ENCODE measurements around the gene GDF10. TPM values are rescaled to one million over a fixed set of nuclear protein-coding genes. Genes with fewer than 3 reads are reported as not detected.

The GDF10 gene
- polyA plus RNA-seq, 1 experiment, result not detected

- Histone ChIP-seq H3K36me3 (ENCODE audit: control insufficient read depth, insufficient read depth, low read length) (no peaks in the 10 kb centered on the region), H3K27me3 (ENCODE audit: control insufficient read depth, insufficient read depth, low read length) (peaks cover 6% of the 10 kb centered on the region; the same call in 1 of the 2 replicates), H3K4me3 (ENCODE audit: low read depth, low read length) (no peak overlapping the region)
- POLR2A ChIA-PET, result no interaction called here
- CTCF ChIA-PET, result interaction anchor here (2.3 kb wide), 1 partner anchor 10 kb away, joined by 11 read pairs; no protein-coding TSS in a partner anchor
- DNase-seq (ENCODE audit: low read depth), result no peak
- TF ChIP-seq CTCF (IDR thresholded peaks at IDR 0.05; ENCODE audit: insufficient read depth, low read depth, low read length), result no peak
Observed at GRCh38 chr10:47350671-47351640, 51.0 kb downstream of the GDF10 start.

- ChIA-PET CTCF (interaction anchor here (0.8 to 2.3 kb wide), 5 partner anchors 9 to 359 kb away, joined by 3 to 11 read pairs (median 4); no protein-coding TSS in a partner anchor), POLR2A (no interaction called here)
- Histone ChIP-seq H3K27me3 (ENCODE audit: control insufficient read depth, insufficient read depth, low read length) (peaks cover 6% of the 10 kb centered on the region; the same call in 1 of the 2 replicates), H3K36me3 (ENCODE audit: control insufficient read depth, insufficient read depth, low read length) (no peaks in the 10 kb centered on the region), H3K4me3 (ENCODE audit: low read depth, low read length) (no peak overlapping the region)
- no peak for DNase-seq (ENCODE audit: low read depth)
- TF ChIP-seq CTCF (IDR thresholded peaks at IDR 0.05; ENCODE audit: insufficient read depth, low read depth, low read length), result no peak
Observed at GRCh38 chr10:47351899-47352815, 52.2 kb downstream of the GDF10 start.

- Histone ChIP-seq H3K4me3 (ENCODE audit: low read depth, low read length) (no peak overlapping the region), H3K36me3 (ENCODE audit: control insufficient read depth, insufficient read depth, low read length) (no peaks in the 10 kb centered on the region), H3K27me3 (ENCODE audit: control insufficient read depth, insufficient read depth, low read length) (peaks cover 3% of the 10 kb centered on the region; the same call in 1 of the 2 replicates)
- ChIA-PET POLR2A (no interaction called here), CTCF (interaction anchor here (0.9 to 2.3 kb wide), 7 partner anchors 8 to 329 kb away, joined by 3 to 11 read pairs (median 3); no protein-coding TSS in a partner anchor)
- no peak for TF ChIP-seq CTCF (IDR thresholded peaks at IDR 0.05; ENCODE audit: insufficient read depth, low read depth, low read length)
- no peak for DNase-seq (ENCODE audit: low read depth)
Observed at GRCh38 chr10:47353351-47353750, 53.4 kb downstream of the GDF10 start.

GRCh38 chr10:47354165-47354564 is 54.2 kb downstream of the GDF10 start:
- POLR2A ChIA-PET, result no interaction called here
- H3K27me3 ChIP-seq (ENCODE audit: control insufficient read depth, insufficient read depth, low read length), result peaks cover 3% of the 10 kb centered on the region; the same call in 1 of the 2 replicates

More at GRCh38 chr10:47354165-47354564, 54.2 kb downstream of the GDF10 start:
- CTCF ChIA-PET, result interaction anchor here (1.0 to 1.5 kb wide), 4 partner anchors 10 to 330 kb away, joined by 3 to 7 read pairs (median 4); no protein-coding TSS in a partner anchor
- TF ChIP-seq CTCF (IDR thresholded peaks at IDR 0.05; ENCODE audit: insufficient read depth, low read depth, low read length), result peak; percentile 38
- no peak for DNase-seq (ENCODE audit: low read depth)
- no peak overlapping the region for H3K4me3 ChIP-seq (ENCODE audit: low read depth, low read length)
- no peaks in the 10 kb centered on the region for H3K36me3 ChIP-seq (ENCODE audit: control insufficient read depth, insufficient read depth, low read length)
